ENCODE measurements around the gene SEMA3B.

- TF ChIP-seq POLR2AphosphoS5 (IDR thresholded peaks at IDR 0.05): no peak
- TF ChIP-seq, protein P1, sequence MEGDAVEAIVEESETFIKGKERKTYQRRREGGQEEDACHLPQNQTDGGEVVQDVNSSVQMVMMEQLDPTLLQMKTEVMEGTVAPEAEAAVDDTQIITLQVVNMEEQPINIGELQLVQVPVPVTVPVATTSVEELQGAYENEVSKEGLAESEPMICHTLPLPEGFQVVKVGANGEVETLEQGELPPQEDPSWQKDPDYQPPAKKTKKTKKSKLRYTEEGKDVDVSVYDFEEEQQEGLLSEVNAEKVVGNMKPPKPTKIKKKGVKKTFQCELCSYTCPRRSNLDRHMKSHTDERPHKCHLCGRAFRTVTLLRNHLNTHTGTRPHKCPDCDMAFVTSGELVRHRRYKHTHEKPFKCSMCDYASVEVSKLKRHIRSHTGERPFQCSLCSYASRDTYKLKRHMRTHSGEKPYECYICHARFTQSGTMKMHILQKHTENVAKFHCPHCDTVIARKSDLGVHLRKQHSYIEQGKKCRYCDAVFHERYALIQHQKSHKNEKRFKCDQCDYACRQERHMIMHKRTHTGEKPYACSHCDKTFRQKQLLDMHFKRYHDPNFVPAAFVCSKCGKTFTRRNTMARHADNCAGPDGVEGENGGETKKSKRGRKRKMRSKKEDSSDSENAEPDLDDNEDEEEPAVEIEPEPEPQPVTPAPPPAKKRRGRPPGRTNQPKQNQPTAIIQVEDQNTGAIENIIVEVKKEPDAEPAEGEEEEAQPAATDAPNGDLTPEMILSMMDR (IDR thresholded peaks at IDR 0.05): peak in 1 of 5 experiments; percentile 12
- no peak for TF ChIP-seq EP300 (IDR thresholded peaks at IDR 0.05; ENCODE audit: low read depth)
- no peak for TF ChIP-seq POLR2A (IDR thresholded peaks at IDR 0.05)
Observed at GRCh38 chr3:50303013-50303815, 34.3 kb downstream of the SEMA3B start, which contains the start of gene HYAL1.
